OCI-LY7 (cell line): Measurements from ENCODE around the gene AEBP2. TPM values are rescaled to one million over a fixed set of nuclear protein-coding genes. Genes with fewer than 3 reads are reported as not detected.

Experiments
- BruUV-seq: library from RNA; stranded (reverse); fragments of 400-500 nt; replicated peaks from 2 replicates; lab custom pipeline; 2021; lab: Mats Ljungman, UMichigan
- CTCF ChIA-PET: fragments of 300-600 bp; sonication (Branson Sonifier 250); formaldehyde crosslinking; loops from one replicate; lab custom pipeline; 2022; ENCODE audit warnings: antibody characterized with exemption; ENCODE audit not compliant: unreplicated experiment; lab: Charles Lee
- POLR2A ChIA-PET: fragments of 300-600 bp; sonication (Branson Sonifier 250); formaldehyde crosslinking; loops from one replicate; lab custom pipeline; 2022; ENCODE audit warnings: antibody characterized with exemption; lab: Charles Lee
- DNase-seq: peaks from one replicate; pipeline ENCODE4 v3.0.0-alpha.2; 2015; ENCODE audit warnings: low spot score
- H2AFZ ChIP-seq: fragments of 200-600 bp; sonication (generic), shearing (Covaris generic); 2 replicates; pipeline ENCODE4 v1.6.1; 2014; ENCODE audit warnings: mild to moderate bottlenecking, antibody characterized with exemption, low read length, moderate library complexity
- H3K27ac ChIP-seq: fragments of 200-600 bp; sonication (generic); 2 replicates; pipeline ENCODE4 v1.5.1; 2014; ENCODE audit warnings: mixed run types, low read depth, mild to moderate bottlenecking, moderate library complexity, low read length, inconsistent platforms; ENCODE audit not compliant: poor library complexity, severe bottlenecking
- H3K36me3 ChIP-seq: fragments of 200-600 bp; sonication (generic); 2 replicates; pipeline ENCODE4 v1.6.1; 2014; ENCODE audit warnings: mild to moderate bottlenecking, antibody characterized with exemption, low read length, moderate library complexity, mixed read lengths; ENCODE audit not compliant: insufficient read depth
- H3K4me1 ChIP-seq: fragments of 200-600 bp; sonication (generic); 2 replicates; pipeline ENCODE4 v1.5.1; 2014; ENCODE audit warnings: mild to moderate bottlenecking, low read length; ENCODE audit not compliant: insufficient read depth, poor library complexity, severe bottlenecking
- H3K4me2 ChIP-seq: fragments of 200-600 bp; sonication (generic); 2 replicates; pipeline ENCODE4 v1.6.1; 2014; ENCODE audit warnings: mild to moderate bottlenecking, low read length
- H3K4me3 ChIP-seq: fragments of 200-600 bp; sonication (generic); 2 replicates; pipeline ENCODE4 v1.5.1; 2014; ENCODE audit warnings: mild to moderate bottlenecking, low read depth, low read length; ENCODE audit not compliant: poor library complexity, severe bottlenecking
- H3K79me2 ChIP-seq: fragments of 200-600 bp; sonication (generic); 2 replicates; pipeline ENCODE4 v1.6.1; 2016; ENCODE audit warnings: low read depth, mild to moderate bottlenecking, low read length, moderate library complexity, mixed read lengths; ENCODE audit not compliant: insufficient read depth
- H3K9me2 ChIP-seq: fragments of 200-600 bp; sonication (generic); 2 replicates; pipeline ENCODE4 v1.6.1; 2016; ENCODE audit warnings: mild to moderate bottlenecking, low read length, mixed read lengths; ENCODE audit not compliant: insufficient read depth
- H3K9me3 ChIP-seq: fragments of 200-600 bp; sonication (generic); 2 replicates; pipeline ENCODE4 v1.6.1; 2014; ENCODE audit warnings: mild to moderate bottlenecking, mixed run types, low read length, mixed read lengths
- H4K20me1 ChIP-seq: fragments of 200-600 bp; sonication (generic); 2 replicates; pipeline ENCODE4 v1.6.1; 2014; ENCODE audit warnings: mild to moderate bottlenecking, antibody characterized with exemption, low read length, moderate library complexity, mixed read lengths; ENCODE audit not compliant: insufficient read depth
- EZH2phosphoT487 ChIP-seq: fragments of 200-600 bp; sonication (generic); IDR thresholded peaks from 2 replicates; pipeline ENCODE4 v1.6.1; 2018; ENCODE audit warnings: low read depth, borderline replicate concordance, mild to moderate bottlenecking, mixed run types, antibody characterized with exemption, low read length, moderate library complexity, mixed read lengths
- intact Hi-C: fragments of 100-400 bp; cut with micrococcal nuclease; formaldehyde crosslinking; loops from one replicate; pipeline ENCODE4 v1.10.0; 2022; ENCODE audit not compliant: unreplicated experiment
- total RNA-seq, 2 experiments: library from RNA; depleted of rRNA in 1 of 2; stranded (reverse); fragments of >200 nt in 1 of 2; shearing (Covaris generic) in 1 of 2; gene quantifications; 2 replicates each; pipeline ENCODE4 v1.2.3, GENCODE V29; 2014 to 2022
- TF ChIP-seq, protein P1 (sequence below): fragments of 200-600 bp; sonication (generic); conservative IDR thresholded peaks from 2 replicates; pipeline ENCODE4 v1.5.1; 2014; ENCODE audit warnings: mild to moderate bottlenecking, antibody characterized with exemption, low read length, moderate library complexity, mixed read lengths

AEBP2 gene
- total RNA-seq, 2 experiments from 2014 or later, result 21.5 to 59.7 TPM

DNA sequence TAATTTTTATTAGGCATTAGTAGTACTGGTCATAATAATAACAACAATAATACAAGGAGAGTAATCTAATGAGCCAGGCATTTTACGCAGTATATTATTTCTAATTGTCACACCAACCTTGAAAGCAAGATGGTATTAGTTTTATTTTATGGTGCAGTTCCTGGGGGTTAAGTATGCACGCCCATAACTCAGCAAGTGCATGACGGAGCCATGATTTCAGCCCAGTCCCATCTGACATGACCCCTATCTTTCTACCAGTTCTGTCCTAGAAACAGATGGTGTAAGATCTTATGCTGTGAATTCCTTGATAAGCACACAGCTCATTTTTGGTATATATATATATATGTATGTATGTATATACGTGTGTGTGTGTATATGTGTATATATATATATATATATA, 106.0 kb downstream of the AEBP2 start:
- H3K4me2 ChIP-seq, result no peak overlapping the region
- no peaks in the 10 kb centered on the region for H3K9me3 ChIP-seq
- no peaks in the 10 kb centered on the region for H3K4me1 ChIP-seq
- ChIA-PET POLR2A (no interaction called here), CTCF (no interaction called here)
- no TSS peak for BruUV-seq
- H3K36me3 ChIP-seq, result no peaks in the 10 kb centered on the region
- H3K9me2 ChIP-seq, result no peaks in the 10 kb centered on the region
- intact Hi-C loops, result no loop called here
- H3K79me2 ChIP-seq, result no peaks in the 10 kb centered on the region
- no peak overlapping the region for H2AFZ ChIP-seq
- H4K20me1 ChIP-seq, result no peaks in the 10 kb centered on the region
- TF ChIP-seq, protein P1, sequence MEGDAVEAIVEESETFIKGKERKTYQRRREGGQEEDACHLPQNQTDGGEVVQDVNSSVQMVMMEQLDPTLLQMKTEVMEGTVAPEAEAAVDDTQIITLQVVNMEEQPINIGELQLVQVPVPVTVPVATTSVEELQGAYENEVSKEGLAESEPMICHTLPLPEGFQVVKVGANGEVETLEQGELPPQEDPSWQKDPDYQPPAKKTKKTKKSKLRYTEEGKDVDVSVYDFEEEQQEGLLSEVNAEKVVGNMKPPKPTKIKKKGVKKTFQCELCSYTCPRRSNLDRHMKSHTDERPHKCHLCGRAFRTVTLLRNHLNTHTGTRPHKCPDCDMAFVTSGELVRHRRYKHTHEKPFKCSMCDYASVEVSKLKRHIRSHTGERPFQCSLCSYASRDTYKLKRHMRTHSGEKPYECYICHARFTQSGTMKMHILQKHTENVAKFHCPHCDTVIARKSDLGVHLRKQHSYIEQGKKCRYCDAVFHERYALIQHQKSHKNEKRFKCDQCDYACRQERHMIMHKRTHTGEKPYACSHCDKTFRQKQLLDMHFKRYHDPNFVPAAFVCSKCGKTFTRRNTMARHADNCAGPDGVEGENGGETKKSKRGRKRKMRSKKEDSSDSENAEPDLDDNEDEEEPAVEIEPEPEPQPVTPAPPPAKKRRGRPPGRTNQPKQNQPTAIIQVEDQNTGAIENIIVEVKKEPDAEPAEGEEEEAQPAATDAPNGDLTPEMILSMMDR, result no peak
- TF ChIP-seq EZH2phosphoT487, result no peak
- no peak for DNase-seq
- no peak overlapping the region for H3K27ac ChIP-seq
- H3K4me3 ChIP-seq, result no peak overlapping the region

DNA sequence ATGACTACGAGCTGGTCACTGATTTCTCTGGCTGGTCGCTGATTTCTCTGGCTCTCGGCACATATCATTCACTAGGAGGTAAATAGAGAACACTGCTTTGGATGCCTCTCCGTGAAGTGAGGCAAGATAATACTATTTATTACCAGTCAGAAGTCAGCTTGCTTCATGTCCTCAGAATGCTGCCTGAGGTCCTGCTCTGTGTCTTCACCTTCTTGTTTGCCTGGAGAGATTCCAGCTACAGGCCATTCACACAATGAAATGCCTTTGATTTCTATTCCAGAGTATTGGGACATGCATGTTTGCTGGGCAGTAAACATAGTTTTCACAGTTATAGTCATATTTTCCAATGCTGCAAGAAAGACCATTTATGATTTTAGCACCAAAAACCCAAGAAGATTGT, 106.7 kb downstream of the AEBP2 start:
- ChIA-PET CTCF (no interaction called here), POLR2A (no interaction called here)
- Histone ChIP-seq H3K9me3 (no peaks in the 10 kb centered on the region), H3K27ac (no peak overlapping the region), H2AFZ (no peak overlapping the region), H3K4me1 (no peaks in the 10 kb centered on the region), H3K9me2 (no peaks in the 10 kb centered on the region), H3K79me2 (no peaks in the 10 kb centered on the region), H3K4me3 (no peak overlapping the region), H3K4me2 (no peak overlapping the region), H4K20me1 (no peaks in the 10 kb centered on the region), H3K36me3 (no peaks in the 10 kb centered on the region)
- no TSS peak for BruUV-seq
- intact Hi-C loops, result no loop called here
- no peak for TF ChIP-seq EZH2phosphoT487
- TF ChIP-seq, protein P1, result no peak
- DNase-seq, result no peak

DNA sequence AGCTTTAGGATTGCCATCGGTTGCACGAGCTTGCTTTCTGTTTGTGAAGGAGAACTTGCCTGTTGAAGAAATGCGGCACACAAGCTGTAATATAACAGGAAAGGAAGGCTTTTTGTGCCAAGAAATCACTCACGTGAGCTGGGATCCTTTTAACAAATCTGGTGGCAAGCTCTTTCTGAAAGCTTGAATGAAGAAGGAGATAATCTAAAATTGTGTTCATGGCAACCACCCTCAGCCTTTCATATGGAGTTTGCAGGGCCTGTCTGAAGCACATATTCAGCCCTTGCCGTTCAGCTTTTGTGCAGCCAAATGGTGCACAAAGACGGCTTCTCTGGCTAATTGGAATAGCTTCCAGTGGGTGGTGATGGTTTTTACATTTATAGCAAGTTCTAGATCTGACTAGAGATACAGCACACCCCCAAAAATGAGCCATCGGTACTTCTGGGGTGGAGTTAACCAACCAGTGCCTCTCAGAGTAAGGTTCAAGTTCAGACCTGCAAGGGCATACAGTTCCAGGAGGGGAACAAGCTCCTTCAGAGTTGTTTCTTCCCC, 107.4 kb downstream of the AEBP2 start:
- CTCF ChIA-PET, result no interaction called here
- Histone ChIP-seq H2AFZ (no peak overlapping the region), H3K79me2 (no peaks in the 10 kb centered on the region), H3K36me3 (no peaks in the 10 kb centered on the region), H3K4me3 (no peak overlapping the region), H3K9me2 (no peaks in the 10 kb centered on the region), H3K4me2 (no peak overlapping the region), H3K9me3 (no peaks in the 10 kb centered on the region), H3K4me1 (no peaks in the 10 kb centered on the region), H4K20me1 (no peaks in the 10 kb centered on the region), H3K27ac (no peak overlapping the region)
- DNase-seq, result no peak
- no peak for TF ChIP-seq EZH2phosphoT487
- TF ChIP-seq, protein P1, result no peak
- POLR2A ChIA-PET, result interaction anchor here (0.6 kb wide), 1 partner anchor 279 kb away, joined by 4 read pairs; no protein-coding TSS in a partner anchor
- no TSS peak for BruUV-seq
- intact Hi-C loops, result no loop called here
